ENCODE results near the gene GPN2.
"Not testable (repeated sequence)": the region's sequence is repeated elsewhere in the genome, so short reads cannot be mapped to it uniquely, and the experiment has no call there.

GPN2 gene

GRCh38 chr1:26900815-26901511, 10.9 kb upstream of the GPN2 start:
- no peak for DNase-seq

DNA sequence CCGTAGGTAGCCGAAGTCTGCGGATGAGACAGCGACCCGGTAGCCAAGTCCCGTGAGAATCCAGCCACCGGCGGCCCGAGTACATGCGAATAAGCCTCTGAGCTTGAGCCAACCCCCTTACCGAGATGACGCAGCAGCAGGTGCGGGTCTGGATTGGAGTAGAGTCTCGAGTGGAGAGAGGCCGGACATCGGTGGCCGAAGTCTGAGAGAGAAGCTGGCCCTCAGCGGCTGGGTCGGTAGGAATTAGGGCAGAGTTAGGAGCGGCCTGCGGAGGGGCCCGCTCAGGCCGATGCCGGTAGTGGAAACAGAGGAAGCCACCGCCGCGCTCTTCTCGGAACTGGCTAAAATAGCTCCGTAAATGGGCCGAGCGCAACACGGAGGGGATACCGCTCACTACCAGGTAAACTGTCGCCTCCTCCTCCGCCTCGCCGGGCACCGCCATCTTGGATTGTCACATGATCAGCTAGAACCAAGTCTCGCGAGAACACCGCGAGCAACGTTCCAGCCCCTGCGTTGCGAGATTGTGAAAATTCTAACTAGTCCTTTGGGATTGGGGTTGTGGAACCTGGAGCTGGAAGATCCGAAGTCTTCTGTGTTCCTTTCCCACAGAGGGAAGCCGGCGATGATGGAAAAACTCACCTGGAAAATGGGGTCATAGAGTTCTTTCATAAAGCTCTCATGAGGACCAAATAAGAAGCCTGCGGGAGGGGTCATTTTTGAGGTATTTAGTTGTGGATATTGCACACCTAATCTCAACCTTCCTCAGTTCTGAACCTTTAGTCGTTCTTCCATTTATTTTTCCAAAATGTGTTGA, 10.1 kb upstream of the GPN2 start, which contains the start of gene GPATCH3:
GPATCH3 (minus strand) TSS at position 467 of the 814 bp plus-strand sequence; CDS start at position 442, 25 bp downstream.
- peak; percentile 63 for DNase-seq

GRCh38 chr1:26897351-26897750, 7.3 kb upstream of the GPN2 start:
- DNase-seq: no peak

DNA sequence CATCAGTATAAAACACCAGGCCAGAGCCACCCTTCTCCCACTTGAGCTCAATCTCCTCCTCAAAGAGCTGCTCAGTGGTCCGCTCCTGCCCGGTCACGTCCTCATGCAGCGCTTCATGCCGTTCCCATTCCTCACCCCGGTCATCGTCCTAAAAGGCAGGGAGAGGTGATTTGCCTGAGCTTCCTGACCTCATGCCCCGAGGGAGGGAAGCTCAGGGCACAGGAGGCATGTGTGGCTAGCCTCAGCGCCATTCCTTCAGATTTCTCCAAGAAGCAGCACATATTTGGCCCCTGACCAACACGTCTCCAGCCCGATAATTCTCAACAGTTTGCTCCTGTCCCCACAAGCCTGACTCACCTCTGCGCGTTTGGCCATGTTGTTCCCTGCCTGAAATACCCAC, 4.2 kb upstream of the GPN2 start:
- DNase-seq: no peak

DNA sequence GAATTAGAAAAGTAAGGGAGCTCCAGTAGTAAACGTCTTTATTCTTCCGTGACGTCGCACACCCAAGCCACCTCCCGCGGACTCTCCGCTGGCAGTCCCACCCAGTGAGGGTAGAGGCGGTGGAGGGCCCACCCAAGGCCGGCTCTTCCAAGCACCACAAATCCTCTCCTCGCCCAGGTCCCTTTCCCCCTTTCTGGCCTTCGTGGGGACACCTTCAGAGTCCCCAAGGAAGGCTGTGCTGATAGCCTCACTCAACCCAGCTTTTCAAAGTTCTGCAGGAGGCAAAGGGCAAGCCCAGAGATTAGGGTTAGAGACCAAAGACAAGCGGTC, 349 bp upstream of the GPN2 start:
- no peak for DNase-seq

DNA sequence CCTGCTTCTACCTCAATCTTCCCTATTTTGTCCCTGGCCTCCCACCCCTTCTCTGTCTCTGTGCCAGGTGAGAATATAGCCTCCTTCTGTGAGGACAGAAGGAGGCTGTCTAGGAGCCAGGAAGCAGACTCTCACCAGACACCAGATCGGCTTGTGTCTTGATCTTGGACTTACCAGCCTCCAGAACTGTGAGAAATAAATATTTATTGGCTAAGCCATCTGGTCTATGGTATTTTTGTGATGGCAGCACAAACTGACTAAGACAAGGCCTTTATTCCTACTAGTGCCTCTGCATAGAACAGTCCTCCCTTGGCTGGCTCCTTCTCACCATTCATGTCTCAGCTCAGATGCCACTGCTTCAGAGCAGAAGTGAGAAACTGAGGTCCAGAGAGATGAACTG, 1.9 kb downstream of the GPN2 start:
- DNase-seq: no peak

GRCh38 chr1:26887125-26887524, 3.0 kb downstream of the GPN2 start:
- DNase-seq: no peak

DNA sequence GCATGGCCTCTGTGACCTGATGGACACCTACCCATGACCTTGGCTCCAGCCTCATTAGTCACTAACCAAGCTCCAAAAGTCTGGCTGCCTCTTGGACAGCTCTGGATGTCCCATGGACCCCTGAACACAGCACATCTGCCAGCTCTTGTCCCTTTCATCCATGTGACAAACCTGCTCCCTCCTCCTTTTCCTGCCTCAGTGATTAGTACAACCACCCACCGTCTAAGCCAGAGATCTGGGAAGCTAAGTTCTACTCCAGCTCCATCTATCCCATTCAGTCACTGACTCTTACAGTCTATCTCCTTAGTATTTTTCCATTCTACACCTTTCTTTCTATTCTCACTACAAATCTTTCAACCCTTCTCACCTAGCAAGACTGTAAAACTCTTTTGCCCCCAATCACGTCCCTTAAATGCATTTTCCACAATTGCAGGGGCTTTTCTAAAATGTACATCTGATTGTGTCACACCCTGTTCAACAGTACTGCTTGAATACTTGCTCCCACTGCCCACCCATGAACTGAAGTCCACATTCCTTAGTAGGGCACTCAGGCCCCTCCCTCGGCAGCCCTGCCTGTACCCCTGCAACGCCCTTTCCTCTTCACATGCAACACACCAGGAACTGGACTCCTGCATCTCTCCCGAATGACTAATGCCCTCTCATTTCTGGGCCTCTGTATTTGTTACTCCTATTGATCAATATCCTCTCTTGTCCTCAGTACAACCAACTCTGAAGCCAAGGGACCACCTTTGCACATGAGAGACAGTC, 7.2 kb downstream of the GPN2 start:
- no peak for DNase-seq

- not testable (repeated sequence) for DNase-seq
Measured at GRCh38 chr1:26881611-26882010, 8.5 kb downstream of the GPN2 start.

- DNase-seq: no peak
Measured at GRCh38 chr1:26879793-26880192, 10.3 kb downstream of the GPN2 start.

GRCh38 chr1:26877326-26877725, 12.8 kb downstream of the GPN2 start:
- DNase-seq: no peak

DNA sequence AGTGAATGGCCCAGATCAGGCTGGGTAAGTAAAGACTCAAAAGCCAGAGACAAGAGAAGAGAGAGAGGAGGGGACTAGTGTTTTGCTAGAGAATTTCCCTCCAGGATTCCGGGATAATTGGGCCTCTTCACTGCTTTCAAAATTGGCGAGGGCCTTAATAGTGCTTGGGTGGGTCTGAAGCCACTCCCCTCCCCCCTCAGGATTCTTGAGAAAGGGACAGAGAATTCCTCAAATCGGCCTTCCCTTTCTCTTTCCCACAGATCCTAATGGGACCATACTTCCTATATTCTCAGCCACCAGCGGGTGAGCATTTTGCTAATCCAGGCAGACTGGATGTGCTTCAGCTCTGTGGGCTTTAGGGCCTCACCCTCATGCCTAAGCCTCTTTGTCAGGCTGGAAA, 15.2 kb downstream of the GPN2 start:
- DNase-seq: no peak

DNA sequence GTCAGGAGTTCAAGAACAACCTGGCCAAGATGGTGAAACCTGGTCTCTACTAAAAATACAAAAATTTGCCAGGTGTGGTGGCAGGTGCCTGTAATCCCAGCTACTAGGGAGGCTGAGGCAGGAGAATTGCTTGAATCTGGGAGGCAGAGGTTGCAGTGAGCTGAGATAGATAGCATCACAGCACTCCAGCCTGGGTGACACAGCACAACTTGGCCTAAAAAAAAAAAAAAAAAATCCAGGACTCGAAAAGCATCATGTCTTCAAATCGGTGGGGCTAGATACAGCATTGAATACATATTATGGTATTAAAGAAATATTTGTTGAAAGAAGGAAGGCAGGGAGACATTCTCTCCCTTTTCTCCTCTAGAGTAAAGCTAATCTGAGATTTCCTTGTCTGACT, 17.0 kb downstream of the GPN2 start:
- DNase-seq: not testable (repeated sequence)

DNA sequence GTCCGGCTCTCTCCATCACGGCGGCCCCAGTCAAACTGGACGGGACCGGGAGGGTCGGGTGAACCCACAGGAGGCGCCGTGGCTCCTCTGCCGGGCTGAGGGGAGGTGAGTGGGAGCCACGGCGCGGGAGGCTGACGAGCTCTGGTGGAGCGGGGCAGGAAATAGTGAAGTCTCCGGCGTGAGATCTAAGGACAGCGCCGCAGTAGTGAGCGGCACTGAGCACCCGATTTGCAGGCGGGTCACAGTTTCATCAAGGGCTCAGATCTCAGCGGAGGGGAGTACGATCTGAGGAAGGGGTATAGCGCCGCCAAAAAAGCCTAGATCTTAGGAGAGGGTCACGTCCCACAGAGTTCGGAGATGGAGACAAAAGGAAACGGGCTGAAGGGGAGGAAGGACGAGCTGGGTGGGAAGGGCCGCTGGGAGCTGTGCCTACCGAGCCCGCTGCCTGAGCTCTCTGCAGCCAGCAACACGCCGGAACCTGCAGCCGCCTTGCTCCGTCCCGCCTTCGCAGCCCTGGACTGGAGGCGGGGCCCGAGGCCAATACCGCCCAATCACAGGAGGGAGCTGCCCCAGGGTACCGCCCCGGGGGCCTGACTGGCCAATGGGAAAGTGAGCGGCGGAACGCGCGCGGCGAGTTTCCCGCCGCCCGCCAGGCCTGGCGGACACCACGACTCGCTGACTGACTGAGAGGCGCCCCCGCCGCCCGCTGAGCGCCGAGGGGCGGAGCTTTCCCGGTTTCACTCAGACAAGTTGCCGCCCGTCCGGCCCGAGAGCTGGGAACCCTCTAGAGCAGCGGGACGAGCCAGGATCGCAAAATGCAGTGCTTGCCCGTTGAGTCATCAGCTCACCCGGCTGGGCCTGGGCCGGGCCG, 25.2 kb downstream of the GPN2 start:
- DNase-seq: peak; percentile 80

DNA sequence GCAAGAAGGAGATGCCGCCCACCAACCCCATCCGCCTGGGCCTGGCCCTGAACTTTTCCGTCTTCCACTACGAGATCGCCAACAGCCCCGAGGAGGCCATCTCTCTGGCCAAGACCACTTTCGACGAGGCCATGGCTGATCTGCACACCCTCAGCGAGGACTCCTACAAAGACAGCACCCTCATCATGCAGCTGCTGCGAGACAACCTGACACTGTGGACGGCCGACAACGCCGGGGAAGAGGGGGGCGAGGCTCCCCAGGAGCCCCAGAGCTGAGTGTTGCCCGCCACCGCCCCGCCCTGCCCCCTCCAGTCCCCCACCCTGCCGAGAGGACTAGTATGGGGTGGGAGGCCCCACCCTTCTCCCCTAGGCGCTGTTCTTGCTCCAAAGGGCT, 26.4 kb downstream of the GPN2 start:
- DNase-seq: no peak

- DNase-seq: peak; percentile 85
Measured at GRCh38 chr1:26862781-26863684, 27.1 kb downstream of the GPN2 start, which contains the start of gene SFN. SFN (plus strand) TSS chr1:26863149; CDS start chr1:26863213, 64 bp downstream.

DNA sequence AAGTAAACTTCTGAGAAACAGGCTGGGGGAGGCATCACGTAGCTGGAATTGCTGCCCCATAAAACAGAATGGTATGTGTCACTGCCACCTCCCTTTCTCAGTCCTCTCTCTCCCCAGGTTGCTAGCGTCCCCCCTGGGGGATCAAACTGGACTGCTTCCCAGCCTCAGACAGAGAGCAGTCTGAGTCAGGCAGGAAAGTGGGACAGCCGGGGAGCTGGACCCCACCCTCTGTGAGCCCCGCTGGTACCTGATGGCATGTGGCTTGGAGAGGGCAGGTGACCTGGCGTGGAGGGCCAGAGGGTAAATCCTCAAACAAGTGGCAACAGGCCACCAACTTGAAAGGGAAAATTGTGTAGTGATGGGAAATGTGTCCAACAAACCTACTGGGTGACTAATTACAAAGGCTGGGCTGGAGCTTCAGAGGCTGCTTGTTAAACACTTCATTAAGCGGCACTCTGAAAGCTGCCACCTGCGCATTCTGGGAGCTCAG, 28.1 kb downstream of the GPN2 start:
- no peak for DNase-seq

DNA sequence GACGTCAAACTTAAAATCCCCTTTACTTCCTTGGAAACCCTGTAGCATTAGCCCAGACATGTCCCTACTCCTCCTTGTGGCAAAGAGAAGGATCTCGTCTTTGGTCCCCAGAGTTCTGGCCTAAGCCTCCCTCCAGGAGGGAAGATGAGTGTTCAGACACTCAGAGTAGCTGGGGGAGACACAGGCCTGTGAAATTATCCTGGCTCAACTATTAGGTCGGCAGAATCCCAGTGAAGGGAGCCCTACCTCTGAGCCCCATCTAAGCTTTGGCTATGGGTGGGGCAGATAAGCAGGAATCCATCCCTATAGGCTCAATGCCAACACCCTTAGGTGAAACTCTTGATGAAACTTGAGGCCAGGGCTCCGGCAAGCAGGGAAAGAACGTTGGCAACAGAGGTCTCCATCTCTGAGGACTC, 28.8 kb downstream of the GPN2 start:
- DNase-seq: no peak

DNA sequence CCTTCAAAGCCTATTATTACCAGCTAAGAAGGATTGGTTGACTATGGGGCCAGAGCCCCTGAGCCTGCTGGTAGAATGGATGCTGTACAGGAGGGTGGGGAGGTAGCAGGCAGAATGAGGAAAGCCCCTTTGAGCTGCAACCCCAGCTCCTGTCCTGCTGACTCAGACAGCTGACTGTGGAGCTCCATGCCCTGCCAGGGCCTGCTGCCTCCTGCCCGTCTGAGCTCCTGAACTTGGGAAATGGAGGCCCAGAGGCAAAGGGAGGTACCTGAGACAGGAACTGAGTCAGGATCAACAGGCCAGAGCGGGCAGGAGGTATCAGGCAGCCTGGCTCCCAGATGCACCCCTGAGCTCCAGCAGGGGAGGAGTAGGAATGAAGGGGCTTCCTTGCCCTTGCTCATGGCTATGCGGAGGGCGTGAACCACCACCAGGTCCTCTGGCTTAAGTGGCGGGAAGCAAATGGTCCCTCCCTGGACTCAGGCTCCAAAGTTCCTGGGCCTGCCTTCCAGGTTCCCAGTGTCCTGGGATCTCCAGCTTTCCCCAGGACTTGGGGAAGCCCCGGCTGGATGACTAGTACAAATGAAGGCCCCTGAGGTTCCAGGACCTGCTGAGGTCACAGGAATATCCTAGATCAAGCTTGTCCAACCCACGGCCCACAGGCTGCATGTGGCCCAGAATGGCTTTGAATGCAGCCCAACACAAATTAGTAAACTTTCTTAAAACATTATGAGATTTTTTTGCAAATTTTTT, 31.0 kb downstream of the GPN2 start:
- DNase-seq: no peak

- no peak for DNase-seq
Measured at GRCh38 chr1:26858160-26858559, 31.9 kb downstream of the GPN2 start.
